Psoas muscle (tissue), 8 donors: ENCODE results near the gene NATD1. TPM values are rescaled to one million over a fixed set of nuclear protein-coding genes. Genes with fewer than 3 reads are reported as not detected.
A peak's percentile ranks its signal among the peaks of the same experiment; 100 is the strongest.

Experiments
- ATAC-seq, 4 donors: fragments of 200-7000 bp; cut with Tn5 transposase; one replicate each; pipeline ENCODE4 v1.9.1; 2020; ENCODE audit warnings: moderate library complexity in 3 of 4, mild to moderate bottlenecking in 2 of 4
- DNase-seq, 2 donors: peaks; one replicate each; pipeline ENCODE4 v3.0.0-alpha.2; 2020
- H3K27ac ChIP-seq: fragments of 200-600 bp; one replicate; pipeline ENCODE4 v1.8.0; 2022
- H3K27me3 ChIP-seq, 3 donors: fragments of 200-600 bp in 1 of 3; one replicate each; pipeline versions ENCODE4 v1.6.1 to v1.8.0; 2013 to 2022; ENCODE audit warnings: low read length in 2 of 3, mild to moderate bottlenecking in 2 of 3, moderate library complexity in 1 of 3; ENCODE audit not compliant: insufficient read depth in 3 of 3
- H3K36me3 ChIP-seq, 2 donors: fragments of 200-600 bp in 1 of 2; one replicate each; pipeline versions ENCODE4 v1.6.1 to v1.8.0; 2013 to 2022; ENCODE audit warnings: low read depth in 1 of 2, mild to moderate bottlenecking in 1 of 2, moderate library complexity in 1 of 2; ENCODE audit not compliant: insufficient read depth in 1 of 2
- H3K4me1 ChIP-seq: fragments of 200-600 bp; one replicate; pipeline ENCODE4 v1.8.0; 2022
- H3K4me3 ChIP-seq: fragments of 200-600 bp; one replicate; pipeline ENCODE4 v1.8.0; 2022; ENCODE audit warnings: mild to moderate bottlenecking
- H3K9me3 ChIP-seq: fragments of 200-600 bp; one replicate; pipeline ENCODE4 v1.8.0; 2022
- WGBS, 3 donors: extraction: QIAGEN DNeasy Blood & Tissue Kit; methylation state at CpG; one replicate each; pipeline versions ENCODE4 v1.1.6 to v1.1.7; 2013; 5-methylcytosine and 5-hydroxymethylcytosine counted together
- intact Hi-C, 2 donors: fragments of 100-400 bp; cut with DNase I; formaldehyde crosslinking; loops; one replicate each; pipeline versions ENCODE4 v1.11.0 to v1.14.2; 2022
- polyA plus RNA-seq, 3 donors: library from polyadenylated mRNA; stranded (reverse); fragments of 200-250 nt; gene quantifications; one replicate each; pipeline ENCODE4 v1.2.3, GENCODE V29; 2013
- total RNA-seq, 4 donors: library from RNA; stranded (reverse); fragmentation: NEBNext Ultra II Directional in 2 of 4; extraction: Animal tissue kit (Norgen Biotek cat#: 25700) in 2 of 4; gene quantifications; one replicate each; pipeline versions ENCODE4 v1.2.1 to v1.2.4, GENCODE V29; 2021 to 2023
- TF ChIP-seq, protein P1 (sequence below): fragments of 200-600 bp; IDR thresholded peaks from one replicate; pipeline ENCODE4 v1.8.0; 2022; ENCODE audit warnings: antibody characterized with exemption
- donor health status: healthy with polysubstance abuse.
- donor health status: DM: no; HTN: no; CAD: no; lungs with moderate emphysema.
- donor health status: Bipolar disorder and iron deficiency.
- donor health status: healthy.
- donor health status: DM: yes; HTN: yes; CAD: no.
- donor health status: DM: no; HTN: no; CAD: no.
- donor health status: DM: no; HTN: no; CAD: no.
- donor health status: DM: yes; HTN: yes; CAD: no.

The NATD1 gene
- total and polyA plus RNA-seq, 7 donors: 4.7 to 48.0 (median 21.6) TPM

DNA sequence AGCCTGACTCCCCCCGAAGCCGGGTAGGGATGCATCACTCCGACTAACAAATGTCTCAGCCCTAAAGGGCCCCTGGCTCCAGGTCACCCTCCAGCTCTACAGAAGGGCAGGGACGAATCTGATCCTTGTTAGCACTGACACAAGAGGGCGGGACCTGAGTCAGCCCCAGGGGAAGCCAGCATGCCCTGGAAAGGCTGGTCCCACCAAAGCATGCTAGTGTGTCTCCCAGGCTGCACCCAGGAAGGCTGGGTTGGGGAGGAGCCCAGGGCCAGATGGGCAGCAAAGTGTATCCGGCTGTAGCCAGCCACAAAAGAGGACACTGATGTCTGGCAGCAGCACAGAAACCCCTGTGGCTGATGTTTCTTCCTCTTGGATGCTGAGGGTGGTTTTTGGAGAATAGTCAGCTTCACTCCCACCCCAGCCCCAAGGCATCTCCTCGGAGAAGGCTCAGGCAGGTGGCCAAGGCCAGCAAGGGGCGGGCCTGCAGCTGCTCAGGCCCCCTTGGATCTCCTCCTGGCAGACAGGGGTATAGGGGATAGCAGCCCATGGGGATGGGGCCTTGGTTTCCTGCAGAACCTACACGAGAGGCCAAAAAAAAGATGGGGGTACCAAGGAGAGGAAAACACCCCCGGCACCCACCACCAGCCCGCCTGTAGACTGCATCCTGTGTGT, 11.0 kb downstream of the NATD1 start:
- TF ChIP-seq, protein P1, sequence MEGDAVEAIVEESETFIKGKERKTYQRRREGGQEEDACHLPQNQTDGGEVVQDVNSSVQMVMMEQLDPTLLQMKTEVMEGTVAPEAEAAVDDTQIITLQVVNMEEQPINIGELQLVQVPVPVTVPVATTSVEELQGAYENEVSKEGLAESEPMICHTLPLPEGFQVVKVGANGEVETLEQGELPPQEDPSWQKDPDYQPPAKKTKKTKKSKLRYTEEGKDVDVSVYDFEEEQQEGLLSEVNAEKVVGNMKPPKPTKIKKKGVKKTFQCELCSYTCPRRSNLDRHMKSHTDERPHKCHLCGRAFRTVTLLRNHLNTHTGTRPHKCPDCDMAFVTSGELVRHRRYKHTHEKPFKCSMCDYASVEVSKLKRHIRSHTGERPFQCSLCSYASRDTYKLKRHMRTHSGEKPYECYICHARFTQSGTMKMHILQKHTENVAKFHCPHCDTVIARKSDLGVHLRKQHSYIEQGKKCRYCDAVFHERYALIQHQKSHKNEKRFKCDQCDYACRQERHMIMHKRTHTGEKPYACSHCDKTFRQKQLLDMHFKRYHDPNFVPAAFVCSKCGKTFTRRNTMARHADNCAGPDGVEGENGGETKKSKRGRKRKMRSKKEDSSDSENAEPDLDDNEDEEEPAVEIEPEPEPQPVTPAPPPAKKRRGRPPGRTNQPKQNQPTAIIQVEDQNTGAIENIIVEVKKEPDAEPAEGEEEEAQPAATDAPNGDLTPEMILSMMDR: no peak
- DNase-seq (peak in 1 of 2 donors; percentile 75), ATAC-seq (peak; percentile 10 to 51 (median 26))
- Histone ChIP-seq H3K4me3 (peak overlapping the region; percentile 34), H3K27me3 (no peaks in the 10 kb centered on the region), H3K9me3 (no peaks in the 10 kb centered on the region), H3K4me1 (peaks cover 65% of the 10 kb centered on the region), H3K27ac (peak overlapping the region; percentile 94), H3K36me3 (peaks cover 0 to 20% of the 10 kb centered on the region in 2 donors)
- intact Hi-C loops: loop anchor here in 1 of 2 donors (2.0 kb wide), 1 partner anchor 25 kb away; no protein-coding TSS in a partner anchor
- 38 to 52% (median 42%) methylated on average over 11 of the region's 11 CpGs for WGBS, 3 donors

DNA sequence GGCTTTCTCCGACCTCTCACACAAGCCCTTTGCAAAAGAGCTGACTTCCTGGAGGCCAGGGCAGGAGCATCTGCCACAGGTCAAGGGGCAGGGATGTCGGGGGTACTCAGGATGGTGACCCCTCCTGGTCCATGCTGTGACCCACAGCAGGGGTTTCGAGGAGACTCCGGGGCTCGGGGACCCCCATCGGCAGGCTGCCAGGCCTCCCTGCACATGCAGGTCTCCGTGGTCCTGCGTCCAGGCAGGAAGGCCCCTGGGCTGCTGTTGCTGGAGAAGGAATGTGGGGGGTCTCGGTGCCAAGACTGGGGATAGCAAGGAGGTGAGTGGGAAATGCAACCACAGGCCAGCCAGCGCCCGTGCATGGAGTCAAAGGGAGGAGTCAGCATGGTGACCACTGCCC, 11.6 kb downstream of the NATD1 start:
- Histone ChIP-seq H3K27ac (peak overlapping the region; percentile 94), H3K9me3 (no peaks in the 10 kb centered on the region), H3K27me3 (no peaks in the 10 kb centered on the region), H3K4me1 (peaks cover 59% of the 10 kb centered on the region), H3K36me3 (peaks cover 0 to 20% of the 10 kb centered on the region in 2 donors), H3K4me3 (no peak overlapping the region)
- TF ChIP-seq, protein P1: no peak
- ATAC-seq (no peak), DNase-seq (peak in 1 of 2 donors; percentile 57)
- intact Hi-C loops: no loop called here
- 68 to 77% (median 68%) methylated on average over 11 of the region's 11 CpGs for WGBS, 3 donors

DNA sequence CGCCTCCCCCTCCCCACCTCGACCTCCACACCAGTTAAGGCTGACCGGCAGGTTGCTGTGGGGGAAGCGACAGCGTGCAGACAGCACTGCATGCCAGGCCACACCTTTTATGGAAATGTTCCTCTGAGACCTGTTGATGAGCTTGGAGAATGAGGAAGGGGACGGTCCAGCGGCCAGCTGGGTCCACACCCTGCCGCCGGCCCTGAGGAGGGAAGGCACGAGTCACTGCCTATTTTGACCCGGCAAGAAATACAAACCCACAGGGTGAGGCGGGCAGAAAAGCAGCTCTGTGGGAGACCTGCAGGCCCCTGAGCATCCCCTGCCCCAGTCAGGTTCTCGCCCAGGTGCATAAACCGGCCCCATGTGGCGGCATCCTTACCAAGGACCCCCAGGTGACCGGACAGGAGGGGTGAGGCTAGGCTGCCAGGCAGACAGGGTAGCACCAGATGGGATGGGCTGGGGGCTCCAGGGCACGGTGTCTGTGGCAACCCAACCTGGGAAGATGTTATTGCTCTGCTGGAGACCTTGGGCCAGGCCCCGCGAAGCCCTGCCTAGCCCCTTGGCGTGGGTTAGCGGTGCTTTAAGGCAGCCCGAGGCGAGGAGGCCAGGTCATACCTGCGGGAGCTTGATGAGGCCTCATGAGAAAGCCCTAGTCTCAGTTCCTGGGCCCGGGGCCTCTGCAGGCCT, 12.7 kb downstream of the NATD1 start:
- Histone ChIP-seq H3K9me3 (no peaks in the 10 kb centered on the region), H3K27ac (peak overlapping the region; percentile 94), H3K4me1 (peaks cover 53% of the 10 kb centered on the region), H3K4me3 (no peak overlapping the region), H3K27me3 (no peaks in the 10 kb centered on the region), H3K36me3 (peaks cover 0 to 20% of the 10 kb centered on the region in 2 donors)
- TF ChIP-seq, protein P1: no peak
- DNase-seq: no peak
- WGBS, 3 donors: 63 to 77% (median 69%) methylated on average over 25 of the region's 25 CpGs
- ATAC-seq: no peak
- intact Hi-C loops: no loop called here

GRCh38 chr17:21239680-21240368, 13.4 kb downstream of the NATD1 start:
- Histone ChIP-seq H3K4me3 (no peak overlapping the region), H3K4me1 (peaks cover 47% of the 10 kb centered on the region), H3K27ac (peak overlapping the region; percentile 94), H3K9me3 (no peaks in the 10 kb centered on the region), H3K36me3 (peaks cover 0 to 20% of the 10 kb centered on the region in 2 donors), H3K27me3 (no peaks in the 10 kb centered on the region)
- intact Hi-C loops: no loop called here
- TF ChIP-seq, protein P1: peak; percentile 46
- no peak for DNase-seq
- peak in 3 of 4 donors; percentile 22 to 28 (median 24) for ATAC-seq
- 66 to 72% (median 67%) methylated on average over 12 of the region's 12 CpGs for WGBS, 3 donors
